Liver (tissue), 9 donors: ENCODE data around the gene PSMD6. TPM values are rescaled to one million over a fixed set of nuclear protein-coding genes. Genes with fewer than 3 reads are reported as not detected.

Experiments used
- DNase-seq: peaks from one replicate; pipeline ENCODE4 v3.0.0-alpha.2; 2017; ENCODE audit warnings: low spot score
- H3K27ac ChIP-seq, 2 donors: one replicate each; pipeline ENCODE4 v1.7.0; 2013; ENCODE audit warnings: inconsistent platforms in 2 of 2, low read length in 2 of 2, control low read depth in 1 of 2, low read depth in 1 of 2, mild to moderate bottlenecking in 1 of 2
- H3K27me3 ChIP-seq, 4 donors: one replicate each; pipeline versions ENCODE4 v1.6.1 to v1.7.0; 2013; ENCODE audit warnings: low read length in 3 of 4, inconsistent platforms in 1 of 4, mild to moderate bottlenecking in 1 of 4, moderate library complexity in 1 of 4; ENCODE audit not compliant: control insufficient read depth in 4 of 4, insufficient read depth in 4 of 4
- H3K36me3 ChIP-seq, 4 donors: one replicate each; pipeline versions ENCODE4 v1.6.1 to v1.7.0; 2013; ENCODE audit warnings: low read length in 3 of 4, mild to moderate bottlenecking in 3 of 4, low read depth in 1 of 4, moderate library complexity in 1 of 4; ENCODE audit not compliant: control insufficient read depth in 4 of 4, insufficient read depth in 3 of 4
- H3K4me1 ChIP-seq, 4 donors: one replicate each; pipeline versions ENCODE4 v1.6.1 to v1.7.0; 2013; ENCODE audit warnings: low read length in 3 of 4, mild to moderate bottlenecking in 3 of 4, moderate library complexity in 1 of 4; ENCODE audit not compliant: control insufficient read depth in 4 of 4, insufficient read depth in 4 of 4
- H3K4me3 ChIP-seq, 3 donors: one replicate each; pipeline versions ENCODE4 v1.6.1 to v1.7.0; 2013; ENCODE audit warnings: low read length in 3 of 3, control low read depth in 1 of 3, low read depth in 1 of 3, mild to moderate bottlenecking in 1 of 3
- H3K9ac ChIP-seq, 2 donors: one replicate each; pipeline ENCODE4 v1.7.0; 2013; ENCODE audit warnings: low read length in 2 of 2, mild to moderate bottlenecking in 2 of 2, moderate library complexity in 2 of 2, control low read depth in 1 of 2, low read depth in 1 of 2
- H3K9me3 ChIP-seq, 4 donors: one replicate each; pipeline versions ENCODE4 v1.6.1 to v1.7.0; 2013; ENCODE audit warnings: low read length in 3 of 4; ENCODE audit not compliant: control insufficient read depth in 4 of 4
- EGR1 ChIP-seq, 2 donors: IDR thresholded peaks; 2 replicates each; pipeline ENCODE4 v1.6.1; 2016 to 2018; ENCODE audit warnings: antibody characterized with exemption in 2 of 2, low read depth in 2 of 2
- FOXA1 ChIP-seq: IDR thresholded peaks from 2 replicates; pipeline ENCODE4 v1.6.1; 2016; ENCODE audit warnings: antibody characterized with exemption
- FOXA2 ChIP-seq: IDR thresholded peaks from 2 replicates; pipeline ENCODE4 v1.6.1; 2016; ENCODE audit warnings: antibody characterized with exemption
- GABPA ChIP-seq, 2 donors: IDR thresholded peaks in 1 of 2; conservative IDR thresholded peaks in 1 of 2; 2 replicates each; pipeline ENCODE4 v1.6.1; 2016; ENCODE audit warnings: antibody characterized with exemption in 2 of 2, mild to moderate bottlenecking in 1 of 2, moderate library complexity in 1 of 2
- HNF4A ChIP-seq, 2 donors: conservative IDR thresholded peaks; 2 replicates each; pipeline ENCODE4 v1.6.1; 2016; ENCODE audit warnings: antibody characterized with exemption in 2 of 2, mild to moderate bottlenecking in 2 of 2
- HNF4G ChIP-seq: IDR thresholded peaks from 2 replicates; pipeline ENCODE4 v1.6.1; 2016; ENCODE audit warnings: antibody characterized with exemption
- JUND ChIP-seq, 2 donors: IDR thresholded peaks; 2 replicates each; pipeline ENCODE4 v1.6.1; 2016; ENCODE audit warnings: antibody characterized with exemption in 2 of 2
- NR2F2 ChIP-seq: IDR thresholded peaks from 2 replicates; pipeline ENCODE4 v1.6.1; 2016; ENCODE audit warnings: antibody characterized with exemption
- RAD21 ChIP-seq, 2 donors: IDR thresholded peaks; 2 replicates each; pipeline ENCODE4 v1.6.1; 2016; ENCODE audit warnings: antibody characterized with exemption in 2 of 2, mild to moderate bottlenecking in 2 of 2
- RXRA ChIP-seq, 2 donors: IDR thresholded peaks; 2 replicates each; pipeline ENCODE4 v1.6.1; 2017 to 2018; ENCODE audit warnings: antibody characterized with exemption in 2 of 2, mild to moderate bottlenecking in 1 of 2
- YY1 ChIP-seq: IDR thresholded peaks from 2 replicates; pipeline ENCODE4 v1.6.1; 2016; ENCODE audit warnings: antibody characterized with exemption, mild to moderate bottlenecking
- WGBS: extraction: QIAGEN DNeasy Blood & Tissue Kit; methylation state at CpG from one replicate; pipeline ENCODE4 v1.1.7; 2013; 5-methylcytosine and 5-hydroxymethylcytosine counted together
- polyA plus RNA-seq, 2 donors: library from polyadenylated mRNA; stranded (reverse) in 1 of 2; unstranded in 1 of 2; fragments of 200-250 nt in 1 of 2; fragments of >200 nt in 1 of 2; fragmentation: Nextera tagmentation in 1 of 2; extraction: Ambion mirVana in 1 of 2; gene quantifications; one replicate each; pipeline versions ENCODE4 v1.2.1 to v1.2.3, GENCODE V29; 2013 to 2015
- total RNA-seq, 2 donors: library from RNA; depleted of rRNA; stranded (reverse); fragments of >200 nt; gene quantifications; one replicate each; pipeline ENCODE4 v1.2.3, GENCODE V29; 2014
- TF ChIP-seq, protein P1 (sequence below): IDR thresholded peaks from 2 replicates; pipeline ENCODE4 v1.6.1; 2016; ENCODE audit warnings: antibody characterized with exemption
- TF ChIP-seq, protein P2 (sequence below): IDR thresholded peaks from 2 replicates; pipeline ENCODE4 v1.6.1; 2016; ENCODE audit warnings: antibody characterized with exemption
- TF ChIP-seq, protein P3 (sequence below): IDR thresholded peaks from 2 replicates; pipeline ENCODE4 v1.6.1; 2016; ENCODE audit warnings: antibody characterized with exemption, mild to moderate bottlenecking
- donor health status: healthy.
- donor health status: healthy.
- donor health status: healthy.
- donor health status: healthy.
- donor health status: healthy.

Gene PSMD6
- total and polyA plus RNA-seq, 4 donors, result 49.3 to 72.7 (median 54.9) TPM

DNA sequence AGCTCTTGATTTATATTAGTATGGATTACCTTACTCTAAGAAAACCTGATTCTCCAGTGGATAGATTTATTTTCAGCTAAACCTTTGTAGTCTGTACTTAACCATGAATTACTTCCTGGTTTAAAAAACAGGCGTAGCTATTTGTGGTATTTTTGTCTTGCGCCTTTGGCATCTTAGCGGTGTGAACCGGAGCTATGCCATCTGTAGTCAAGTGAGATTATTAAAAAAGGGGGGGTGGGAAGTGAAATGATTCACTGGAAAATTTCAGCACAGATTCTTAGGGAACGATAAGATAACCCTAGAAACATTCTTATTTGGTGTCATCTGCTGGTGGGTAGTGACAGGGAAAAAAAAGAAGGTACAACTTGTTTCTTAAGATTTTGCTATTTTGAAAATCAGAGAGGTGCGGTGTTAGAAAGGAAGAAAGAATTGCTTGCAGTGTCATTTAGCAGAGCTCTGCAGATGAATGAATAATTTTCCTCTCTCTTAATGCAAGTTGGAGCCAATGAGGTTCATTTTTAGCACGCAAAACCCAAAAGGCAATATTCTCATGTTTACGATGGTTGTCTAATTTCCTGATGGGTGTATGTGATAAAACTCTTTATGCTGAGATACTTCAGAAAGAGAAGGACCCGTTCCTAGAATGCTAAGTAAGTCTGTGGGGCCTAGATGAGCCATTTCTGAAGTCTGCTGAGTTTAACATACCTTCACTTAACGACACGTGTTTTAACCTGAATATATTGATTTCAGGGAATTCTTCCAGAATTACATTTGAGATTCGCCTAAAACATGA is 44.0 kb downstream of the PSMD6 start:
- Histone ChIP-seq H3K27ac (no peak overlapping the region), H3K9ac (no peak overlapping the region), H3K9me3 (no peaks in the 10 kb centered on the region), H3K4me3 (no peak overlapping the region), H3K4me1 (peaks cover 4 to 42% (median 18%) of the 10 kb centered on the region in 4 donors), H3K27me3 (no peaks in the 10 kb centered on the region), H3K36me3 (peaks cover 5 to 14% (median 14%) of the 10 kb centered on the region in 4 donors)
- 79% methylated on average over 12 of the region's 12 CpGs for WGBS
- TF ChIP-seq FOXA1, result no peak
- TF ChIP-seq FOXA2, result no peak
- TF ChIP-seq HNF4G, result no peak
- DNase-seq, result no peak

DNA sequence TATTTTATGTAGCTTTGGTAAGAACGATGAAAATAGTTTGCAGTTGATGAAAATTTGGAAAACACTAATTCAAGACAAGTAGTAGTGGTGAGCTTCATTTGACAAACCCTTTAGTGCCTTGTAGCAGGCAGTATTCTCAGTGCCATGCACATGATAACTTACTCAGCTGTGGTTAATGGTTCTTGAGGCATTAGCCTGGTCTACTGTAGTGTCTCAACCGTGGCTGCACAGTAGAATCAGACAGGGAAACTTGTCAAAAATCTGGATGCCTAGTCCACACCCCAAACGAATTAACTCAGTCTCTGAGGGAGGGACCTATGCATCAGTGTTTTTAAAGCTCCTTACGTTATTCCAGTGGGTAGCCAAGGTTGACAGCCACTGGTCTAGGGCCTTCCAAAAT is 45.4 kb downstream of the PSMD6 start:
- Histone ChIP-seq H3K27me3 (no peaks in the 10 kb centered on the region), H3K4me1 (peaks cover 10 to 49% (median 24%) of the 10 kb centered on the region in 4 donors), H3K36me3 (peaks cover 4 to 11% (median 9%) of the 10 kb centered on the region in 4 donors), H3K9ac (no peak overlapping the region), H3K9me3 (no peaks in the 10 kb centered on the region), H3K27ac (no peak overlapping the region), H3K4me3 (no peak overlapping the region)
- WGBS, result 86% methylated on average over 4 of the region's 4 CpGs
- DNase-seq, result no peak
- TF ChIP-seq JUND (IDR thresholded peaks at IDR 0.05) (no peak), FOXA2 (no peak)

DNA sequence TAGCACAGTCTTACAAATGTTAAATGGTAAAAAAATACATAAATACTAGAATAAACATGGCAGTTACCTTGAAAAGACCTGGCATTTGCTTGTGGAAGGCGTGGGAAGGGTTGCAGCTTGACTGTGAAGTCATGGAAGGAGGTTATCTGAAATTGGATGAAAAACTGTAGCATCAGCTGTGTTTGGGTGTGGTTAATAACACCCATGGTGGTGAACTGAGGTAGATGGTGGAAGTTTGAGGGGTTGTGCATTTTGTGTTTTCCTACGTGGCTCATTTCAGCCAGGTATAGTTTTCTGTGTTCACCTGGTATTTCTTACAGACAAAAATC is 46.5 kb downstream of the PSMD6 start:
- 90% methylated on average over 2 of the region's 2 CpGs for WGBS
- Histone ChIP-seq H3K9me3 (no peaks in the 10 kb centered on the region), H3K4me3 (no peak overlapping the region), H3K4me1 (peaks cover 13 to 58% (median 32%) of the 10 kb centered on the region in 4 donors), H3K27ac (peak overlapping the region; percentile 39 to 73), H3K27me3 (no peaks in the 10 kb centered on the region), H3K36me3 (peaks cover 0 to 10% (median 4%) of the 10 kb centered on the region in 4 donors), H3K9ac (no peak overlapping the region)
- no peak for DNase-seq
- TF ChIP-seq RAD21 (IDR thresholded peaks at IDR 0.05) (no peak), EGR1 (IDR thresholded peaks at IDR 0.05; ENCODE audit: low read depth in 2 of 2) (no peak)
- TF ChIP-seq, protein P1, sequence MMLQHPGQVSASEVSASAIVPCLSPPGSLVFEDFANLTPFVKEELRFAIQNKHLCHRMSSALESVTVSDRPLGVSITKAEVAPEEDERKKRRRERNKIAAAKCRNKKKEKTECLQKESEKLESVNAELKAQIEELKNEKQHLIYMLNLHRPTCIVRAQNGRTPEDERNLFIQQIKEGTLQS, result no peak

DNA sequence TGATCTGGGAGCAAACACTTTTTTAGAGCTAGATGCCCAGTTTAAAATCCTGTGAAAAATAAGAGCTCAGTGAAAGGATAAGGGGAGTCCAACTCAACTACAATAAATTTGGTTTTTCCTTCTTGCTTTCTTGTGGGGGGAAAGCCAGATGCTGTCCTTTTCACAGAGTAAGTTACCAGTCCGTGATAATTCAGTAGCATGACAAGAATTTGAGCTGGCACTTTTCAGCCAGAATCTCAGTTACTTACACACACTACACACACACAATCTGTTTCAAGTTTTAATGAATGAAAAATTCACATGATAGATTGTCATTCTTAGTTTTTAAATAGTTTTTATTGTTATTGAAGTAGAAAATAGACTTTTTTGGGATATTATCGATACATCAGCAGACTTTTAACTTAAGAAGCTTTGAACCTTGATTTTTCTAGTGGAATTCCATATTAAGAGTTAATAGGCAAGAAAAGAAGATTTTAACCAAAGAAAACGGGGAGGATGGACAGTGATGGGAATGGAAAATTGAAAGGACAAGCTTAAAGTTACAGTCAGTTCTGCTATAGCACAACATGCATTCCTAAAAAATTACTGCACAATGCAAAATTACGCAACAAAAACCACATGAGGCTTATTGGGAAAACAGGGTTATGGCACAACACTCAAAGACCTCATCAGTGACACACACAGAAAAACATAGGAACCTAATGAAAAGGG is 47.0 kb downstream of the PSMD6 start:
- Histone ChIP-seq H3K4me3 (no peak overlapping the region), H3K36me3 (peaks cover 0 to 7% (median 4%) of the 10 kb centered on the region in 4 donors), H3K27me3 (no peaks in the 10 kb centered on the region), H3K9ac (no peak overlapping the region), H3K27ac (peak overlapping the region; percentile 39 to 73), H3K4me1 (peaks cover 13 to 54% (median 32%) of the 10 kb centered on the region in 4 donors), H3K9me3 (no peaks in the 10 kb centered on the region)
- no peak for DNase-seq
- 92% methylated on average over 4 of the region's 4 CpGs for WGBS
- TF ChIP-seq EGR1 (IDR thresholded peaks at IDR 0.05; ENCODE audit: low read depth in 2 of 2) (no peak), RXRA (IDR thresholded peaks at IDR 0.05) (peak in 1 of 2 donors; percentile 20), HNF4G (no peak), JUND (IDR thresholded peaks at IDR 0.05) (peak in 1 of 2 donors; percentile 22), NR2F2 (no peak), HNF4A (conservative IDR thresholded peaks at IDR 0.05) (peak in 1 of 2 donors; percentile 17), FOXA2 (no peak), GABPA (IDR thresholded peaks at IDR 0.05 in 1 of 2, conservative IDR thresholded peaks at IDR 0.05 in 1 of 2) (no peak), YY1 (peak; percentile 17)
- TF ChIP-seq, protein P2, sequence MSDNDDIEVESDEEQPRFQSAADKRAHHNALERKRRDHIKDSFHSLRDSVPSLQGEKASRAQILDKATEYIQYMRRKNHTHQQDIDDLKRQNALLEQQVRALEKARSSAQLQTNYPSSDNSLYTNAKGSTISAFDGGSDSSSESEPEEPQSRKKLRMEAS, result no peak
- TF ChIP-seq, protein P3, sequence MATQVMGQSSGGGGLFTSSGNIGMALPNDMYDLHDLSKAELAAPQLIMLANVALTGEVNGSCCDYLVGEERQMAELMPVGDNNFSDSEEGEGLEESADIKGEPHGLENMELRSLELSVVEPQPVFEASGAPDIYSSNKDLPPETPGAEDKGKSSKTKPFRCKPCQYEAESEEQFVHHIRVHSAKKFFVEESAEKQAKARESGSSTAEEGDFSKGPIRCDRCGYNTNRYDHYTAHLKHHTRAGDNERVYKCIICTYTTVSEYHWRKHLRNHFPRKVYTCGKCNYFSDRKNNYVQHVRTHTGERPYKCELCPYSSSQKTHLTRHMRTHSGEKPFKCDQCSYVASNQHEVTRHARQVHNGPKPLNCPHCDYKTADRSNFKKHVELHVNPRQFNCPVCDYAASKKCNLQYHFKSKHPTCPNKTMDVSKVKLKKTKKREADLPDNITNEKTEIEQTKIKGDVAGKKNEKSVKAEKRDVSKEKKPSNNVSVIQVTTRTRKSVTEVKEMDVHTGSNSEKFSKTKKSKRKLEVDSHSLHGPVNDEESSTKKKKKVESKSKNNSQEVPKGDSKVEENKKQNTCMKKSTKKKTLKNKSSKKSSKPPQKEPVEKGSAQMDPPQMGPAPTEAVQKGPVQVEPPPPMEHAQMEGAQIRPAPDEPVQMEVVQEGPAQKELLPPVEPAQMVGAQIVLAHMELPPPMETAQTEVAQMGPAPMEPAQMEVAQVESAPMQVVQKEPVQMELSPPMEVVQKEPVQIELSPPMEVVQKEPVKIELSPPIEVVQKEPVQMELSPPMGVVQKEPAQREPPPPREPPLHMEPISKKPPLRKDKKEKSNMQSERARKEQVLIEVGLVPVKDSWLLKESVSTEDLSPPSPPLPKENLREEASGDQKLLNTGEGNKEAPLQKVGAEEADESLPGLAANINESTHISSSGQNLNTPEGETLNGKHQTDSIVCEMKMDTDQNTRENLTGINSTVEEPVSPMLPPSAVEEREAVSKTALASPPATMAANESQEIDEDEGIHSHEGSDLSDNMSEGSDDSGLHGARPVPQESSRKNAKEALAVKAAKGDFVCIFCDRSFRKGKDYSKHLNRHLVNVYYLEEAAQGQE, result no peak
